Measurements from ENCODE around the gene WIPI1.

Gene WIPI1

DNA sequence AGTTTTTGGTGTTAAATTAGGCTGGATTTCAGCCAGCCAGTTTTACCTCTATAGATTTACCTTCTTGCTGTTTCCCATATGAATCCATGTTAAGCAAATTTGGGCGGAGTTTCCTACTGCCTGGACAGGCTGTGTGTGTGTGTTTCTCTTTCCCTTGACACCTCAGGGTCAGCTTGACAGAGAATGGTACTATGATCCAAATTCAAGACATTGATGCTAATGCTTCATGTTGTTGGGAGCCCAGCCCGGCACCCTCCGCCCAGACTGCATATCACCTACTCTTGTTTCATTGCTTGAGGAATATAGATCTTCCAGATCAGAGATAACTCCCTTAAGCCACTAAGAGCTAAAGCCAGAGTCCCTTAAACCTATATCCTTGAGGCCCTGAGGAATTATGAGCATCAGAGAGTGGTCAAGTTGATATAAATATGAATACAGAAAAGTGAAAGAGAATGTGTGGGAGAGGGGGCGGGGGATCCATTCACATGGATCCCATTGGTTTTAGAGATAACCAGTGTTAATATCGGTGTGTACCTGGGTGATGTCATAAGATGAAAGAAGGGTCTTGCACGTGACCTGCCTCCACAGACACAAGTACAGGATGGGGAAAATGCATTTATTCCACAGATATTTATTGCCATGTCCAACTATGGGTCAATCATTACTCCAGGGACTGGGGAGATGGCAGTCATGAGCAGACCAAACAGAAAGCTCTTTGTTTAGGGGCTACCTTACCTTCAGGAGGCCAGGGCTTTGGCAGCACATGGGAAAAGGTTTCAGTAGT, 69.7 kb downstream of the WIPI1 start:
- H3K27me3 ChIP-seq (ENCODE audit: control insufficient read depth in 1 of 2, insufficient read depth in 2 of 2, low read length in 2 of 2), result no peaks in the 10 kb centered on the region
- H3K4me3 ChIP-seq (ENCODE audit: low read depth in 1 of 2, low read length in 2 of 2), result no peak overlapping the region
- peaks cover 10 to 11% of the 10 kb centered on the region in 2 donors for H3K4me1 ChIP-seq (ENCODE audit: control insufficient read depth in 1 of 2, insufficient read depth in 2 of 2, low read length in 2 of 2)
- H3K9ac ChIP-seq (ENCODE audit: low read depth in 1 of 2, low read length in 2 of 2), result no peak overlapping the region
- H3K27ac ChIP-seq (ENCODE audit: low read depth, low read length), result no peak overlapping the region
- no peaks in the 10 kb centered on the region for H3K36me3 ChIP-seq (ENCODE audit: control insufficient read depth in 1 of 2, insufficient read depth in 2 of 2, low read length in 2 of 2)
- no peaks in the 10 kb centered on the region for H3K9me3 ChIP-seq (ENCODE audit: control insufficient read depth in 1 of 2, low read length in 2 of 2)

DNA sequence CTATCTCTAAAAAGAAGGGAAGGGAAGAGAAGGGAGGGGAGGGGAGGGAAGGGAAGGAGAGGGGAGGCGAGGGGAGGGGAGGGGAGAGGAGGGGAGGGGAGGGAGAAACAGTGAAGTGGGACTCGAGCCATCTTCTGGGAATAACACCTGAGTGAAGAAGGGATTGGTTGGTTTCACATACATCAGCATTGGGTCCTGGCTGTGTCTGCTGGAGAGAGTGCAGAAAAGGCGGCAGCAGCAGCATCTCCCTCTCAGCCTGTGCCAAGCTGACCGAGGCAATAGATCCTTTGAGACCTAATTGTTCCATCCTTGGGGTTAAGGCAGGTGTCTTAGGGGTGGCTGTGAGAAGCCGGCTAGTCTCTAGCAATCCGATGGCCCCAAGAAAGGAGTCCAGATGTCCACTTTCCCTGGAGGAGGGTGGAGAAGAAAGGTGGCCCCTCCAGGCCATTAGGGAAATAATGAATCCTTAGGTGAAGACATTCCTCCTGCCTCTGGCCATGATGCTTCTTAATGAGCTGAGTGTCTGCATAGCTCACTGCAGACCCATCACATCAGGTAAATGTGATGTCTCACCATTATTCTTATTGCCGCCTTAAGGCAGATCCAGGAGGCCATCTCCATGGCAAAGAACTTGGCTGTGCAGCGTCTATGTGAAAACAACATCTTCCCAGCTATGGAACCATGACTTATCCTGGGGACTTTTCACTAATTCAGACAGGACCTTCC, 71.6 kb downstream of the WIPI1 start:
- no peak overlapping the region for H3K9ac ChIP-seq (ENCODE audit: low read depth in 1 of 2, low read length in 2 of 2)
- no peak overlapping the region for H3K27ac ChIP-seq (ENCODE audit: low read depth, low read length)
- H3K27me3 ChIP-seq (ENCODE audit: control insufficient read depth in 1 of 2, insufficient read depth in 2 of 2, low read length in 2 of 2), result no peaks in the 10 kb centered on the region
- H3K4me1 ChIP-seq (ENCODE audit: control insufficient read depth in 1 of 2, insufficient read depth in 2 of 2, low read length in 2 of 2), result peaks cover 10 to 11% of the 10 kb centered on the region in 2 donors
- H3K4me3 ChIP-seq (ENCODE audit: low read depth in 1 of 2, low read length in 2 of 2), result no peak overlapping the region
- H3K9me3 ChIP-seq (ENCODE audit: control insufficient read depth in 1 of 2, low read length in 2 of 2), result no peaks in the 10 kb centered on the region
- no peaks in the 10 kb centered on the region for H3K36me3 ChIP-seq (ENCODE audit: control insufficient read depth in 1 of 2, insufficient read depth in 2 of 2, low read length in 2 of 2)

DNA sequence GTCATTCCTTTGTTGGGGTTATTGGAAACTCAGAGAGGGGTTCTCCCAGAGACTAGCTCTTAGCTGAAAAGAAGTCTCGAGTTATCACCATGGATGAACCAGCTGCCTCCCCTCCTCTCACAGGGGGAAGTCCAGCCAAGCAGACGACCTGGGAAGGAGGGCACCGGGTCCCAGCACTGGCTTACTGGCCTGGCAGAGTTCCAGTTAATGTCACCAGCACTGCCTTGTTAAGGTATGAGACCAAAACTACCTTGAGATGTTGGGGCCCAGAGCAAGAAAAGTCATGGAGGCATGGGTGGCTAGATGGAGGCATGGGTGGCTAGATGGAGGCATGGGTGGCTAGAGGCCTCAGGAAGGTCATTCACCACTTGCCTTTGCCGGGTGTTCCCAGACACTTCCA, 72.4 kb downstream of the WIPI1 start:
- no peaks in the 10 kb centered on the region for H3K36me3 ChIP-seq (ENCODE audit: control insufficient read depth in 1 of 2, insufficient read depth in 2 of 2, low read length in 2 of 2)
- H3K9ac ChIP-seq (ENCODE audit: low read depth in 1 of 2, low read length in 2 of 2), result no peak overlapping the region
- H3K27me3 ChIP-seq (ENCODE audit: control insufficient read depth in 1 of 2, insufficient read depth in 2 of 2, low read length in 2 of 2), result no peaks in the 10 kb centered on the region
- H3K27ac ChIP-seq (ENCODE audit: low read depth, low read length), result no peak overlapping the region
- H3K4me3 ChIP-seq (ENCODE audit: low read depth in 1 of 2, low read length in 2 of 2), result no peak overlapping the region
- H3K4me1 ChIP-seq (ENCODE audit: control insufficient read depth in 1 of 2, insufficient read depth in 2 of 2, low read length in 2 of 2), result peaks cover 11% of the 10 kb centered on the region in 2 donors
- H3K9me3 ChIP-seq (ENCODE audit: control insufficient read depth in 1 of 2, low read length in 2 of 2), result no peaks in the 10 kb centered on the region

DNA sequence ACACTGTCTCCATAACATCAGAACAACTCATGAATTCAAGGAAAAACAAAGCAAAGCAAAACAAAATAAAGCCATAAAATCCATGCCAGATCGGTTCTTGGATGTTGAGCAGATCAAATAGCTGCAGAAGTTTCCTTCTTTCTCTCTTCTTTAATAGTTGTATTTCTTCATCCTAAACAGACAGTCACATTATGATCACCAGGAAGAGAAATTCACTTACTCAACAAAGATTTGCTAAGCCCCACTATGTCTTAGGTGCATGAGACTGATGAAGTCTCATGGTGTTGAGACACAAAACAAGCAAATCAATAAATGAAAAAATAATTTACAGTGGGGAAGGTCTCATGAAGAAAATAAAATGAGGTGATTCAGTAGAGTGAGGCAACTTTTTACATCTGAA, 72.8 kb downstream of the WIPI1 start:
- Histone ChIP-seq H3K27ac (ENCODE audit: low read depth, low read length) (no peak overlapping the region), H3K36me3 (ENCODE audit: control insufficient read depth in 1 of 2, insufficient read depth in 2 of 2, low read length in 2 of 2) (no peaks in the 10 kb centered on the region), H3K4me1 (ENCODE audit: control insufficient read depth in 1 of 2, insufficient read depth in 2 of 2, low read length in 2 of 2) (peaks cover 11% of the 10 kb centered on the region in 2 donors), H3K4me3 (ENCODE audit: low read depth in 1 of 2, low read length in 2 of 2) (no peak overlapping the region), H3K9ac (ENCODE audit: low read depth in 1 of 2, low read length in 2 of 2) (no peak overlapping the region), H3K27me3 (ENCODE audit: control insufficient read depth in 1 of 2, insufficient read depth in 2 of 2, low read length in 2 of 2) (no peaks in the 10 kb centered on the region), H3K9me3 (ENCODE audit: control insufficient read depth in 1 of 2, low read length in 2 of 2) (no peaks in the 10 kb centered on the region)

DNA sequence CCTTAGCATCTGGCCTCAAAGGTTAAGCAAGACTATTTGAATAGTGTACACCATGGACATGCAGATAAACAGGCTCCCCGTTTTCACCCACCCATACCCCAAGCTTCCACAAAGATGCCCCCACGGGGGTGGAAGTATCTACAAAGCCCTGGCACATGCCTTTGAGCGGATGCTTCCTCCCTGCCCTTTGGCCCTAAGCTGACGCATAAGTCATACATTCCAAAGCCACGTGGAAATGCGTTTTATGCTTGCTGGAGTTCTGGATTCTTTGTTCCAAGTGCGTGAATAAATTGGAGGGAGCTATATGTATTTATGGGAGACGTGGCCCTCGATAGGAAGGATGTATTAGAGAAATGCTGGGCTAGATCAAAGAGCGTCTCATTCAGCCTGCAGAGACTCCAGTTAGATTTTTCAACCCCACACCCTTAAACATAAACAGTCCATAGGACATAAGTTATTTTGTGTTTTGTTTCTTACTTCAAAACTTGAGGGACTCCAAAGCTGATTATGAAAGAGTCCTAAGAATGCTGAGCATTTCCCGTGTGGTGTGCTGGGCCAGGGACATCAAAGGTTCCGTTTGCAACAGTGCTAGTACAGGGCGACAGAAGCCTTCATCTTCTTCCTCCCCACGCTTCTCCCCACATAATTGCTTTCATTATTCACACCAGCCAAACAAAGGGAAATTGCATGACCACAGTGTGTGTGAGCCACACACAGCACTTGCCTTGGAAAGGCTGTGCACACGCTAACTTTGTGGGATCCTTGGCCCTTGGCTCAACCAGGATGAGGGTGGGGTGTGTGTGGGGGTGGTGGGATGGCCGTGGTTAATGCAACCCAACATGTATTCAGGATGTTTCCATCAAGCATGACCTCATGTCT, 73.6 kb downstream of the WIPI1 start:
- Histone ChIP-seq H3K9ac (ENCODE audit: low read depth in 1 of 2, low read length in 2 of 2) (no peak overlapping the region), H3K27ac (ENCODE audit: low read depth, low read length) (no peak overlapping the region), H3K4me3 (ENCODE audit: low read depth in 1 of 2, low read length in 2 of 2) (no peak overlapping the region), H3K9me3 (ENCODE audit: control insufficient read depth in 1 of 2, low read length in 2 of 2) (no peaks in the 10 kb centered on the region), H3K27me3 (ENCODE audit: control insufficient read depth in 1 of 2, insufficient read depth in 2 of 2, low read length in 2 of 2) (no peaks in the 10 kb centered on the region), H3K36me3 (ENCODE audit: control insufficient read depth in 1 of 2, insufficient read depth in 2 of 2, low read length in 2 of 2) (no peaks in the 10 kb centered on the region), H3K4me1 (ENCODE audit: control insufficient read depth in 1 of 2, insufficient read depth in 2 of 2, low read length in 2 of 2) (peaks cover 11% of the 10 kb centered on the region in 2 donors)

DNA sequence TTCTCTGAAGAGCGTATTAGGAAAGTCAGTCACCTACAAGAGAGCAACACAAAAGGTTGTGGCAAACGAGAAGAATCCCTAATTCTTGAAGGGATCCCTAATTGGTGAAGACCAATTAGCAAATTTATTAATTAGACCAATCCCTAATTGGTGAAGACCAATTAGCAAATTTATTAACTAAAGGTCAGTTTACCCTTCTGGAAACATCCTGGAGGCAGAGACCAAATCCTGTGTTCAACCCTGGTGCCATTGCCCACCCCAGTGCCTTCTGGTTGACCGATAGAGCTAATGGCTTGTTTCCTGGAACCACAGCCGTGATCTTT, 74.2 kb downstream of the WIPI1 start:
- H3K9me3 ChIP-seq (ENCODE audit: control insufficient read depth in 1 of 2, low read length in 2 of 2), result no peaks in the 10 kb centered on the region
- peaks cover 11% of the 10 kb centered on the region in 2 donors for H3K4me1 ChIP-seq (ENCODE audit: control insufficient read depth in 1 of 2, insufficient read depth in 2 of 2, low read length in 2 of 2)
- no peaks in the 10 kb centered on the region for H3K27me3 ChIP-seq (ENCODE audit: control insufficient read depth in 1 of 2, insufficient read depth in 2 of 2, low read length in 2 of 2)
- no peaks in the 10 kb centered on the region for H3K36me3 ChIP-seq (ENCODE audit: control insufficient read depth in 1 of 2, insufficient read depth in 2 of 2, low read length in 2 of 2)
- no peak overlapping the region for H3K27ac ChIP-seq (ENCODE audit: low read depth, low read length)
- H3K4me3 ChIP-seq (ENCODE audit: low read depth in 1 of 2, low read length in 2 of 2), result no peak overlapping the region
- H3K9ac ChIP-seq (ENCODE audit: low read depth in 1 of 2, low read length in 2 of 2), result no peak overlapping the region

DNA sequence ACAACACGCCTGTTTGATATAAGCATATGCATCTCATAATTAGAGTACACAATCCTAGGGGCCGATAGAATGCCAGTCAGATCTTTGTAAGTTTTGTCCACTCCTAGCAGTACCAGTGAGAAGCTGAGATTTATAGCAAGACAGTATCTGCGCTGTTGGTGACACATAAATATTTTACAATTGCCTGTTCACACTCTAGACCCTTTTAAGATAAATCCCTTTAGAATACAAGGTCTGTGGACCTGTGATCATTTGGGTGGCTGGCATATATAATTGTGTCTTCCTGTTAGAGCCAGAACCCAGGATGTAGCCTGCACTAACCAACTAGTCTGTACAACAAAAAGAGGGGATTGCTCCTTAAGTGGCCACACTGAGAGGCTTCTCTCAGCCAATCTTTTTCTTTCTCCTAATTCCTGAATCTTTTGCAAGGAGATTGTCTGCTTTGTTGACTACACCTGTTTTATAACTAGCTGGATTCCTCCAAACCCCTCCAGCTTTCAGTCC, 74.7 kb downstream of the WIPI1 start:
- no peaks in the 10 kb centered on the region for H3K36me3 ChIP-seq (ENCODE audit: control insufficient read depth in 1 of 2, insufficient read depth in 2 of 2, low read length in 2 of 2)
- H3K4me3 ChIP-seq (ENCODE audit: low read depth in 1 of 2, low read length in 2 of 2), result no peak overlapping the region
- no peaks in the 10 kb centered on the region for H3K27me3 ChIP-seq (ENCODE audit: control insufficient read depth in 1 of 2, insufficient read depth in 2 of 2, low read length in 2 of 2)
- no peak overlapping the region for H3K9ac ChIP-seq (ENCODE audit: low read depth in 1 of 2, low read length in 2 of 2)
- no peaks in the 10 kb centered on the region for H3K9me3 ChIP-seq (ENCODE audit: control insufficient read depth in 1 of 2, low read length in 2 of 2)
- peaks cover 11 to 14% of the 10 kb centered on the region in 2 donors for H3K4me1 ChIP-seq (ENCODE audit: control insufficient read depth in 1 of 2, insufficient read depth in 2 of 2, low read length in 2 of 2)
- H3K27ac ChIP-seq (ENCODE audit: low read depth, low read length), result no peak overlapping the region

DNA sequence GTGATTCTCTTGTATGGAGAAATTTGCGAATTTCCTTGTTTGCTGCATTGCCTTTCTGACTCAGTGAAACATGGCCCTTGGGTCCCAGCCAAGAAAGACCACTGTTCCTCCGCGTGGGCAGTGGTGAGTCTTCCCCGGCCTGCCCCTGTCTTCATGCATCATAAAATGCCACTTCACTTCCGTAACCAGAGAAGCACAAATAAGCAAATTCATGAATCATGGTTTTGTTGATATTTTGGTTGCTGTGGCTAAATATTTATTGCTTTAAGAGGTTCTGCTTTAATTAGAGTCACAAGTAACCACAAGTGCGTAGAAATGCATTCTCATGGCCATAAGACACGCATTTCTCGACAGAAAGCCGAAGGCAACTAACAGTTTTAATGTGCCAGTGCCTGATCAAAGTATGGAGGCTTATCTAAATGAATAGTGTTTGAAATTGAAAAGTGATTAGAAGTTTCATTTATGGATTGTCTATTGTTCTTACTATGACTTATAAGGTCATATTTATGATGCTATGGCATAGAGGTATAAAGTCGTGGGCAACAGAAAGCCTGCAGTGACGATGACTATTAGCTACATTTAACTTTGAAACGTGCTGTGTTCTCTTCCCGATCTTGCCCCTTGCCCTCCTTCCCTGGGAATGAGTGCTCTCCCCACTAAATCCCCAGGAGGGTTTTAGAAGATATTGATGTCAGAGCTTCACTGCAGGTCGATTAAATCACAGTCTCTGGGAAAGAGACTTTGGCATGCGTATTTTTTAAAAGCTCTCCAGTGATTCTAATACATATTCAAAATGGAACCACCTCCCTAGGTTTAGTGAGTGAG, 76.0 kb downstream of the WIPI1 start:
- Histone ChIP-seq H3K4me1 (ENCODE audit: control insufficient read depth in 1 of 2, insufficient read depth in 2 of 2, low read length in 2 of 2) (peaks cover 11 to 21% of the 10 kb centered on the region in 2 donors), H3K9me3 (ENCODE audit: control insufficient read depth in 1 of 2, low read length in 2 of 2) (no peaks in the 10 kb centered on the region), H3K36me3 (ENCODE audit: control insufficient read depth in 1 of 2, insufficient read depth in 2 of 2, low read length in 2 of 2) (no peaks in the 10 kb centered on the region), H3K9ac (ENCODE audit: low read depth in 1 of 2, low read length in 2 of 2) (no peak overlapping the region), H3K27me3 (ENCODE audit: control insufficient read depth in 1 of 2, insufficient read depth in 2 of 2, low read length in 2 of 2) (no peaks in the 10 kb centered on the region), H3K27ac (ENCODE audit: low read depth, low read length) (peak overlapping the region; percentile 4), H3K4me3 (ENCODE audit: low read depth in 1 of 2, low read length in 2 of 2) (no peak overlapping the region)

DNA sequence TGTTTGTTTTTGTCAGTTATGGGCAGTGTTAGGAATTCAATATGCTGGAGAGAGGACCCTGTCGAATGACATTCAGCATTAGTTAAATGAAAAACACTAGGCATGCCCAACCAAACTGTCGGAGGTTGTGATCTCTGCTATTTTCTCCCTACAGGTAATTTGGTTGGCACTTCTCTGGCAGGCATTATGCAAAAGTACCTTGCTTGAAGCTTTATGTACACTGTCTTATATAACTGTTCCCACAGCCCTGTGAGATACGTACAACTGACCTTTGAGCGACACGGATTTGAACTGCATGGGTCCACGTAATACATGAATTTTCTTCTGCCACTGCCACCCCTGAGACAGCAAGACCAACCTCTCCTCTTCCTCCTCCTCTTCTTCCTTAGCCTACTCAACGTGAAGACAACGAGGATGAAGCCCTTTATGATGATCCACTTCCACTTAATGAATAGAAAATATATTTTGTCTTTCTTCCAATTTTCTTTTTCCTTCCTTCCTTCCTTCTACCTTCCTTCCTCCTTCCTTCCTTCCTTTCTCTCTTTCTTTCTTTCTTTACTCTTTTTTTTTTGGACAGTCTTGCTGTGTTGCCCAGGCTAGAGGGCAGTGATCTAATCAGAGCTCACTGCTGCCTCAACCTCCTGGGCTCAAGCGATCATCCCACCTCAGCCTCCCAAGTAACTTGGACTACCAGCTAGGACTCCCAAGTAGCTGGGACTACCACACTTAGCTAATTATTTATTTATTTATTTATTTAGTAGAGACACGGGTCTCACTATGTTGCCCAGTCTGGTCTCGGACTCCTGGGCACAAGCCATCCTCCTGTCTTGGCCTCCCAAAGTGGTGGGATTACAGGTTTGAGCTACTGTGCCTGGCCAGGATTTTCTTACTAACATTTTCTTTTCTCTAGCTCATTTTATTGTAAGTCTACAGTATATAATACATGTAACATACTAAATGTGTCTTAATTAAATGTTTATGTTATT, 77.3 kb downstream of the WIPI1 start:
- Histone ChIP-seq H3K27ac (ENCODE audit: low read depth, low read length) (no peak overlapping the region), H3K4me1 (ENCODE audit: control insufficient read depth in 1 of 2, insufficient read depth in 2 of 2, low read length in 2 of 2) (peaks cover 11 to 21% of the 10 kb centered on the region in 2 donors), H3K9me3 (ENCODE audit: control insufficient read depth in 1 of 2, low read length in 2 of 2) (no peaks in the 10 kb centered on the region), H3K4me3 (ENCODE audit: low read depth in 1 of 2, low read length in 2 of 2) (no peak overlapping the region), H3K27me3 (ENCODE audit: control insufficient read depth in 1 of 2, insufficient read depth in 2 of 2, low read length in 2 of 2) (no peaks in the 10 kb centered on the region), H3K36me3 (ENCODE audit: control insufficient read depth in 1 of 2, insufficient read depth in 2 of 2, low read length in 2 of 2) (no peaks in the 10 kb centered on the region), H3K9ac (ENCODE audit: low read depth in 1 of 2, low read length in 2 of 2) (no peak overlapping the region)
